H1 (cell line): Measurements from ENCODE around the gene FN3KRP. TPM values are rescaled to one million over a fixed set of nuclear protein-coding genes. Genes with fewer than 3 reads are reported as not detected.

Experiments used
- EP300 ChIP-seq, 2 experiments: IDR thresholded peaks; 1 replicate in 1 of 2; 2 replicates in 1 of 2; pipeline ENCODE4 v1.6.1; 2011 to 2012; ENCODE audit warnings: low read depth in 2 of 2, low read length in 2 of 2, mild to moderate bottlenecking in 2 of 2, borderline replicate concordance in 1 of 2, inconsistent platforms in 1 of 2, moderate library complexity in 1 of 2
- polyA plus RNA-seq, 7 experiments: library from polyadenylated mRNA; depleted of rRNA in 3 of 7; stranded (reverse) in 5 of 7; unstranded in 2 of 7; fragments of >200 nt in 5 of 7; fragments of 200-250 nt in 2 of 7; gene quantifications; 1 replicate in 5 of 7; 2 replicates in 1 of 7; 4 replicates in 1 of 7; pipeline versions ENCODE4 v1.2.1 to v1.2.3, GENCODE V29; 2011 to 2013; ENCODE audit warnings: missing spikeins in 2 of 7, mixed read lengths in 2 of 7
- total RNA-seq: library from RNA; stranded (reverse); fragmentation: NEBNext Ultra II Directional; extraction: Animal tissue kit (Norgen Biotek cat#: 25700); gene quantifications from 2 replicates; pipeline ENCODE4 v1.2.1, GENCODE V29; 2021

The FN3KRP gene
- total and polyA plus RNA-seq, 2 of the 8 experiments (the other 6 are each of a cell fraction or from before 2014, with no cell fraction given), result 18.1 to 21.4 TPM

DNA sequence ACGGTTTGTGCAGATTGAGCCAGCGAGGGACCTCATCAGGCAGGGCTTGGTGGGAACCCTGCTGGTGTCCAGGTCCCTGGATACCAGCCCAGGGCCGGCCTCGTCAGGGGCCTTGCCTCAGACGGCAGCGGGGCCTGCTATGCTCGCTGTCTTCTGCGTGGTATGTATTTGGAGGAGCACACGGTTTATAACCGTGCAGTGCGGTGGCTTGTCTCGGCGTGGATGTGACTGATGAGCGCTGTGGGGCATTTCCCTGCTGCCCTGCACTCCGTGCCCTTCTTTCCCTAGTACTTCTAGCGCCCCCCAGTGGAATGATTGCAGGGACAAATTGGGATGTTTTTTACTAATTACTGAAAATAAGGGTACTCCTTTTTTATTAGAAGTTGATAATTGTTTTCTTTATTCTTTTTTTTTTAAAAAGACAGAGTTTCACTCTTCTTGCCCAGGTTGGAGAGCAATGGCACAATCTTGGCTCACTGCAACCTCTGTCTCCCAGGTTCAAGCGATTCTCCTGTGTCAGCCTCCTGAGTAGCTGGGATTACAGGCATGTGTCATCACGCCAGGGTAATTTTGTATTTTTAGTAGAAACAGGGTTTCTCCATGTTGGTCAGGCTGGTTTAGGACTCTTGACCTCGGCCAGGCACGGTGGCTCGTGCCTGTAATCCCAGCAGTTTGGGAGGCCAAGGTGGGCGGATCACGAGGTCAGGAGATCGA is 50.7 kb downstream of the FN3KRP start (continued):
- no peak for TF ChIP-seq EP300 (IDR thresholded peaks at IDR 0.05; ENCODE audit: borderline replicate concordance in 1 of 2, low read depth in 2 of 2, low read length in 2 of 2)
